Stimulated activated effector memory CD8-positive, alpha-beta T cell treated with anti-CD3 and anti-CD28 coated beads, Interleukin-12 subunit alpha, Interleukin-12 subunit beta, amount 100 ng/mL, for 72 hours (primary cell): ENCODE measurements around the gene TBC1D22A.

ENCODE experiments used
- ATAC-seq: fragments of 150-1000 bp; cut with Tn5 transposase; 2 replicates; pipeline ENCODE4 v1.10.0; 2021
- DNase-seq, 2 donors: peaks; one replicate each; pipeline ENCODE4 v3.0.0; 2021 to 2022; ENCODE audit warnings: low spot score in 2 of 2
- H3K27ac Mint-ChIP-seq: one replicate; pipeline ENCODE4 v1.8.0; 2022; ENCODE audit warnings: mild to moderate bottlenecking, mixed read lengths
- H3K36me3 Mint-ChIP-seq: one replicate; pipeline ENCODE4 v1.8.0; 2022; ENCODE audit warnings: mild to moderate bottlenecking, mixed read lengths
- H3K4me1 Mint-ChIP-seq: one replicate; pipeline ENCODE4 v1.8.0; 2022; ENCODE audit warnings: mixed read lengths
- H3K4me3 Mint-ChIP-seq: one replicate; pipeline ENCODE4 v1.8.0; 2022; ENCODE audit warnings: mild to moderate bottlenecking, mixed read lengths
- H3K9me3 Mint-ChIP-seq: one replicate; pipeline ENCODE4 v1.8.0; 2022; ENCODE audit warnings: mixed read lengths

TBC1D22A gene

DNA sequence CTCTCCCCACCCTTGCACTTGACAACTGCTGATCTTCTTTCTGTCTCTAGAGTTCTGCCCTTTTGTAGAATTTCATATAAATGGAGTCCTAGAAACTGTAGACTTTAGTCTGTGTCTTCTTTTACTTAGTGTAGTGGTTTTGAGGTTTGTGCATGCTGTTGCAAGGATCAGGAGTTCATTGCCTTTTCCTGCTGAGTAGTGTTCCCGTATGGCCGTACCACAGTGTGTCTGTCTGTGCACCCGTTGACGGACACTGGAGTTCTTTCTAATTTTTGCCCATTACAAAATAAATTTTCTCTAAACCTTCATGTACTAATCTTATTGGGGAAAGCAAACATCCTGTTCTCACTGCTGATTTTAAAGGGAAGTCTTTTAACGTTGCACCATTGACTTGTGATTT lies 138.1 kb downstream of the TBC1D22A start:
- peaks cover 34% of the 10 kb centered on the region for H3K4me1 Mint-ChIP-seq
- peaks cover 71% of the 10 kb centered on the region for H3K36me3 Mint-ChIP-seq
- no peaks in the 10 kb centered on the region for H3K9me3 Mint-ChIP-seq
- ATAC-seq (no peak), DNase-seq (no peak)
- H3K27ac Mint-ChIP-seq = no peak overlapping the region
- no peak overlapping the region for H3K4me3 Mint-ChIP-seq

DNA sequence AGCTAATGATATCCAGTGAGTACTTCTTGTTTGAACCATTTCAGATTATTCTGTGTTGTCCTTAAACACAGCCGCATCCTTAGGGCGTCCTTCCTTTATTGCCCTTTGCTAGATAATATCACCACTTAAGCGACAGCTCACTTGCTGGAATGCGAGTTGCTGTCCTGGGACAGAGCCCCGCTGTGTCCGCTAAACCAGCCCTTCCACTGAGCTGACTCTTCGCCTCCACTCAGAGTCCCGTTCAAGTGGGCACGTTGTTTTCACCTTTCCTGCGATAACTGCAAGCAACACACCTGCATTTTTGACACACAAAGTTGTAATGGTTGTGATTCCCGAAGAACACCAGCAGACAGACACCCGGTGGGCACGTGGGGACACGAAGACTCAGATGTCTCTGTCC lies 140.0 kb downstream of the TBC1D22A start:
- peak overlapping the region; percentile 14 for H3K27ac Mint-ChIP-seq
- no peak for DNase-seq
- peaks cover 36% of the 10 kb centered on the region for H3K4me1 Mint-ChIP-seq
- ATAC-seq = no peak
- no peak overlapping the region for H3K4me3 Mint-ChIP-seq
- H3K36me3 Mint-ChIP-seq = peaks cover 64% of the 10 kb centered on the region
- H3K9me3 Mint-ChIP-seq = no peaks in the 10 kb centered on the region

DNA sequence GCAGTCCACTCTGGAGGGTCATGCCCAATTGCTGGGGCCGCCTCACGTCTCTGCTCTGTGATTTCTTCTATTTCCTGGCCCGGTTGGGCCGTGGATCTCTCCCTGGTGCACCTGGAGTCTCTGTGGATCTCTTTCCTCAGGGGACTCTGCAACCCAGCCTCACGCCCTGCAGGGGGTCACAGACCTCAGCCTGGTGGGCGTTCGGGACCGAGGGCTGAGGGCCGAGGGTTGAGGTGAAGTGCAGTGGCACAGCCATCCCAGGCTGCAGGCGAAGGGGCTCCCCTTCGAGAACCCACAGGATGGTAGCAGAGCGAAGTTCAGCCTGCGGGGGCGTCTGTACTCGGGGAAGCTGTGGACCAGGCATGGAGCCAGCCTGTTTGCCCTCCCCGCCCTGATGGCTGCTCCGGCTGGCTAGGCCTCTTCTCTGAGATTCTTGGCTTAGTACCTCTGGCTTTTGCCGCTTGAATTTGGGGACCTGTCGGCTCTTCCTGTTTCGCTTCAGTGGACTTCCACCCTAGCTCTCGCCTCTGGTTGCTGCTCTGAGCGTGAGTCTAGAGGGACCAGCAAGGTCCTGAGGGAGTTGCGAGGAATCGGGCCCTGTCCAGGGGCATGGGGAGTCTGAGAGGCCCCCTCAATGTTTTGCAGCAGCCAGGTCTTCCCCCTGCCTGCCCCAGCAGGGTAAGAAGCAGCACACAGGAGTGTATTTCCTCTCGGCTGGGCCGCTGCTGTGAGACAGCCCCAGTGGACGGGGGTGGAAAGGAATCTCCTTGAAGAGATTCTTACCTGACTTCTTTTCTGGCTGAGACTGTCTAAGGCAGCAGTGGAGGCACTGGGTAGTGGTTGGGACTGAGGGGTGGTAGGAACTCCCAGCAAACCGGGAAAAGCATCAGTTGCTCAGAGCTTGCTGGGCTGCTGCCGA lies 140.8 kb downstream of the TBC1D22A start:
- no peak for ATAC-seq
- Mint-ChIP-seq H3K4me1 (peaks cover 40% of the 10 kb centered on the region), H3K36me3 (peaks cover 57% of the 10 kb centered on the region), H3K9me3 (no peaks in the 10 kb centered on the region), H3K27ac (peak overlapping the region; percentile 14), H3K4me3 (no peak overlapping the region)
- no peak for DNase-seq

DNA sequence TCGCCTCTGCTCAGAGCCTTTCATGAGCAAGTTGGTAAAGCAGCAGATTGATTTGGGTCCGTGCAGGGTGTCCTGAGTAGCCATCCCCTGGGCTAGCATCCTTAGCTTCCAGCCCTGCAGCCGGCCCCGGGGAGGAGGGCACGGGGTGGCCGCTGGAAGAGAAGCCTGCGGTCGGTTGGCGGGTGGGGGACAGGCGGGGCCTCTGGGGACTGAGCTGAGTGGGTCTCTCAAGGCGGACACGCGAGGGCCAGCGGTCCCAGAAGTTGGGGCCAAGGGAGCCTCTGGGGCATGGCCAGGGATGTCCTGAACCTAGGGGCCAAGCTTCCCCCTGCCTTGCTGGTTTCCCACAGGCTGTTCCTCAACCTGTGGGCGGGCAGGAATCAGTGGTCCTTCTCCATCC lies 143.0 kb downstream of the TBC1D22A start:
- Mint-ChIP-seq H3K36me3 (peaks cover 55% of the 10 kb centered on the region), H3K9me3 (no peaks in the 10 kb centered on the region)
- ATAC-seq = no peak

DNA sequence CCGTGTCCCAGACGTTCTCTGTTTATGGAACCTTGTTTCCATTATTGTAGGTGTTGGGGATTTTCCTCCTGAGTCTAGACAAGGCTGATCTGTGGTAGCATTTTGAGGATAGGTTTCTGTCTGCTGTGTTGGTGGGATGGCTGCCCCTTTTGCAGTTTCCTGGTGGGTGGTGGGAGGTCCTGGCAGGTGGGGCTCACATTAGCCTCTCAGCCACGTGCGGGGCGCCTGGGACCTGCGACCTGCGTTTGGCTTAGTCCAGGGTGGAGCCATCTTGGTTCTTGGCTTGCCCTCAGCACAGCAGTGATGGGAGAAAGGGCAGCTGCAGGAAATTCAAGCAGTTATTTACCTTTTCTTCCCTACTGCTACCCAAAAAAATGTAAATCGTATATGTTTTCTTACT lies 143.4 kb downstream of the TBC1D22A start:
- H3K4me1 Mint-ChIP-seq = peaks cover 39% of the 10 kb centered on the region
- peaks cover 57% of the 10 kb centered on the region for H3K36me3 Mint-ChIP-seq
- no peak for DNase-seq
- no peak for ATAC-seq
- no peak overlapping the region for H3K4me3 Mint-ChIP-seq
- H3K9me3 Mint-ChIP-seq = no peaks in the 10 kb centered on the region
- no peak overlapping the region for H3K27ac Mint-ChIP-seq

More for the DNA sequence above, 143.0 kb downstream of the TBC1D22A start:
- Mint-ChIP-seq H3K27ac (no peak overlapping the region), H3K4me3 (no peak overlapping the region), H3K4me1 (peaks cover 37% of the 10 kb centered on the region)
- no peak for DNase-seq

DNA sequence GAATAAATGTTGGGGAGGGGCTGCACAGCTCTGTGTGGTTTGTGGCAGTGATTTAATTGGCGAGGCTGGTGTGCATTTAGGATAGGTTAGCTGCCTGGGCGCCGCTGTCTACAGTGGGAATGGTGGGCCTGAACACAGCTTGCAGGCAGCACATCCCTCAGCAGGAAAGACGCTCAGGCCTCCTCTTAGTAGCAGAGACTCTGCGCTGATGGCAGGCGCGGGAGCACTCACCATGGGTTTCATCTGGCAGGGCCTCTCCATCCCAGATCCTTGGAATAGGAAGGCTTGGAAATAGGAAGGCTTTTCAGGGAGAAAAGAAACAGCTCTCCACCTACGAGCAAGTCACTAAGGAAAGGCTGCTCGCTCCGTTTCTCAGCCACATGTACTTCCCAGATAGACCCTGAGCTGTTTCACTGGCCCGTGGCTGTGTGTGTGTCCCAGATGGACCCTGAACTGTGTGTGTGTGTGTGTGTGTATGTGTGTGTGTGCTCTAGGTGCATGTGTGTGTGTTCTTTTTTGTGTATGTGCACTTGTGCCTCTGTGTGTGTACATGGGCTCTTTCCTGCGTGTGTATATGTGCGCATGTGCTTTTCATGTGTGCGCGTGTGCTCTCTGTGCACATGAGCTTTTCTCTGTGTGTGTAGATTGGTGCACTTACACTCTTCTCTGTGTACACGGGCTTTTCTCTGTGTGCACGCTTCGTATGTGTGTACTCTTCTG lies 144.0 kb downstream of the TBC1D22A start:
- Mint-ChIP-seq H3K9me3 (no peaks in the 10 kb centered on the region), H3K4me1 (peaks cover 42% of the 10 kb centered on the region), H3K36me3 (peaks cover 58% of the 10 kb centered on the region), H3K27ac (no peak overlapping the region), H3K4me3 (no peak overlapping the region)
- DNase-seq = no peak
- ATAC-seq = no peak

DNA sequence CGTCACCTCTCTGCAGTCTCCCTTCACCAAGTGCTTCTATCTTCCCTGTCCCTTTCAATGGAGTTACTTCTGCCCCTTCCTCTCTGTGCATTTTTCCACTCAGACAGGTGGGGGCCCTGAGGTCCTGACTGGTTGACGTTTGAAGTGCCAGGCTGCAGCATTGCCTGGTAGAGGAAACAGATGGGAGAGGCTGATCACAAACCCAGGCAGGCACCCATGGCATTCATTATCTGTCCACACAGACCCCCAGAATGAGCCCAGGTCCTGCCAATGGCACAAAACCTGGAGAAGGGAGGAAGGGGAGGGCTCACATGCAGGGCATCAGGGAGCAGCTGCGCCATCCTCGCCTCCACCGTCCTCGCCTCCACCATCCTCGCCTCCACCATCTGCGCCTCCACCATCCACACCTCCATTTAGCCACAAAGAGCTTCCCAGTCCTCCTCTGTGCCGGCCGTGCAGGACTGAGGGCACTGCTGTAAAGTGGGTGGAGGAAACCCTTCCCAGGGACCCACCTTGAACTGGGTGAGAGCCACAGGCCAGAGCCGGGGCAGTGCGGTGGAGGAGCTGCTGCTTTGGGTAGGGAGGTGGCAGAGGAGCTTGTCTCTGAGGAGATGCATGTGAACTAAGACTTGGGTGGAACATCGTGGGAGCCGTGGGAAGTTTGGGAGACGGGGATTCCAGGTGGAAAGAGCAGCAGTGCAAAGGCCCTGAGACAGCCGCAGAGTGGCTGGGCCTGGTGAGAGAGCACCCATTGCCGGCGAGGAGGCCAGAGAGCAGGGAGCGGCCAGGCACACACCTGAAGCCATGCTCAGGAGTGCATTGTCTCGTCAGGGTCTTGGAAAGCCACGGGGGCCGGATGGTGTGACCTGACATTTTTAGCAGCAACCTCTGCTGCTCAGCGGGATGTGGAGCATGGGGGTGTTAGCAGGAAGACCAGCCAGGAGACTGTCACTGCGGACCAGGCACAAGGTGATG lies 145.1 kb downstream of the TBC1D22A start:
- H3K9me3 Mint-ChIP-seq = no peaks in the 10 kb centered on the region
- peaks cover 60% of the 10 kb centered on the region for H3K36me3 Mint-ChIP-seq
- peaks cover 42% of the 10 kb centered on the region for H3K4me1 Mint-ChIP-seq
- DNase-seq (no peak), ATAC-seq (no peak)
- H3K27ac Mint-ChIP-seq = peak overlapping the region; percentile 67
- H3K4me3 Mint-ChIP-seq = no peak overlapping the region

DNA sequence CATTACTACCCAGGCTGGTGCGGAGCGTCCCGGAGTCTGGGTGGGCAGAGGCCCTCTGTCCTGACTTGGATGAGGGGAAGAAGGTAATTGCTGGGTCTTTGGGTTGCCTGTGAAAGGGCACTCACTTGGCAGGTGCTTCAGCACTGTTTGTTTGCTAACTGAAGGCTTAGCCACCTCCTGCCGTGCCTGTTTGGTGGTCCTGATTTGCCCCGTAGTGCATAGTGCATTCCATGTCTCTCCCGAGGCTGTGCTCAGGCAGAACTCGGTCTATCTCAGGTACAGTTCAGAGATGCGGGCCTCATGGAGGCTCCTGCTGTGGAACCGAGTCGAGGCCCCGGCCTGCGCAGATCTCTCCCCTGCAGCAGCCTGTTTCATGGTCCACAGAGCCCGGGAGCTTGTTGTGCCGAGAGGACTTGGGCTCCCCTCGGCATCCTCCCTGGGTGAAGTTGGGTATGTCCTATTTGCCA lies 146.2 kb downstream of the TBC1D22A start:
- Mint-ChIP-seq H3K4me3 (no peak overlapping the region), H3K27ac (peak overlapping the region; percentile 67)

DNA sequence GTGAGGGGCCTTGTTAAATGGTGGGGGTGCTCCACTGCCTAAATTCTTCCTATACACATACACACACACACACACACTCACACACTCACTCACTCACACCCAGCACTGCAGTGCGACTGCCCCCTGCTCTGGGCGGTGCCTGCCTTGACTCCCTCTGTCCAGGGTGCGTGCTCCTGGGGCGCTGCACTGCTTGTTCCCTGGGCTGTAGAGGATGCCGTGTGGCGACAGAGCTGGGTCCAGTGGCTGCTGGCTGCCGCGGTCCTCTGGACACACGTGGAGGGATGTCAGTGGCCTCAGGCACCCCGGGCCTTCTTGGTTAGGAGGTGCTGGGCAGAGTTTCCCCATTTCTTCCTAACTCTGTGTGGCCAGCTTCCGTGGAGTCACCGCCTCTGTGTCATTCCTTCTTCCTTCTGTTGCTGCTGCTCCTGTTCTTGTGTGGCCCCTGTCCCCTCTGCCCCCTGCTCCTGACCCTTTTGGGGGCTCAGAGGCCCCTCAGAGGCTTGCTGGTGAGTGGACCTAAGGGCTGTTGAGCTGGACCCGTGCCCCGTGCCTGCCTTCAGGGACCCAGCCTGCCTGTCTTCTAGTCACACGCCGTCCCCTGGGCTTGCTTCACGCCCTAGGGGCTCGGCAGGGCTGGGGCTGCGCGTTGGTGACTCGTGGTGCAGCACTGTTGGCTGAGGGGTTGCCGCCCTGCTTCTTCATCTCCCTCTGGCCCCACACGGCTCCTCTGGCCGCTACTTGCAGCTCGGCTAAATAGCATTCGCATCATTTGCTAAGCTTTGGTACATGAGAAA lies 147.0 kb downstream of the TBC1D22A start:
- ATAC-seq = no peak
- no peak for DNase-seq
- peak overlapping the region; percentile 88 for H3K27ac Mint-ChIP-seq
- no peak overlapping the region for H3K4me3 Mint-ChIP-seq
- peaks cover 63% of the 10 kb centered on the region for H3K36me3 Mint-ChIP-seq
- H3K4me1 Mint-ChIP-seq = peaks cover 43% of the 10 kb centered on the region
- no peaks in the 10 kb centered on the region for H3K9me3 Mint-ChIP-seq

More for the DNA sequence above, 146.2 kb downstream of the TBC1D22A start:
- H3K4me1 Mint-ChIP-seq = peaks cover 42% of the 10 kb centered on the region
- no peak for DNase-seq
- peaks cover 63% of the 10 kb centered on the region for H3K36me3 Mint-ChIP-seq
- ATAC-seq = no peak
- H3K9me3 Mint-ChIP-seq = no peaks in the 10 kb centered on the region

DNA sequence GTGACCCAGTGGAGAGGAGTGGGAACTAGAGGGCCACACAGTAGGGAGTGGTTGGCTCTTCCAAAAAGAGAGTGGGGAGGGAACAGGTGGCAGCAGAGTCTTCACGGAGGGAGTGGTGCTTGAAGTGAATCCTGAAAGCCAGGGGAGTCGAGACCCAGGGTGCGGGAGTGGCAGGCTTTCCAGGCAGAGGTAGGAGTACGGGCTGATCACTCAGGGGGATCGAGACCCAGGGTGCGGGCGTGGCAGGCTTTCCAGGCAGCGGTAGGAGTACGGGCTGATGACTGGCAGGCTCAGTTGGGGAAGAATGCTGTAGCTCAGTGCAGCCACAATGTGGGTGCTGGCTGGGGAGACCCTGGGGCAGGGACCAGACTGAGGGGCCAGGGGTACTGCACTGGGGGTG lies 148.2 kb downstream of the TBC1D22A start:
- no peak for ATAC-seq
- Mint-ChIP-seq H3K36me3 (peaks cover 69% of the 10 kb centered on the region), H3K27ac (peak overlapping the region; percentile 88), H3K4me3 (no peak overlapping the region), H3K4me1 (peaks cover 49% of the 10 kb centered on the region), H3K9me3 (no peaks in the 10 kb centered on the region)
- DNase-seq = no peak

DNA sequence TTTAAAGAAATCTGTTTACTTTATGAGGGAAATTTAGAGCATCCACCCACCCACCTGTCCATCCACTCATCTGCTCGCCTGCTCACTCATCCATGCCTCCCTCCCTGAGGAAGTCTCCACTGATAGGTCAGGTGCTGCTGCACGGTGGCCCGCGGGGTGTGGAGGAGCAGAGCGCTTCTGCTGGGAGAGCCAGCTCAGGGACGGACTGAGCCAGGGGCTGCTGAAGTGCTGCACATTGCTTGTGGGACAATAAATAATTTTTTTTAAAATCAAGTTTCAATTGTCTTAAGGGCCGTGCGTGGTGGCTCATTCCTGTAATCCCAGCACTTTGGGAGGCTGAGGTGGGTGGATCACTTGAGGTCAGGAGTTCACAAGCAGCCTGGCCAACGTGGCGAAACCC lies 148.9 kb downstream of the TBC1D22A start:
- no peak for ATAC-seq
- peaks cover 51% of the 10 kb centered on the region for H3K4me1 Mint-ChIP-seq
- H3K9me3 Mint-ChIP-seq = no peaks in the 10 kb centered on the region
- H3K36me3 Mint-ChIP-seq = peaks cover 75% of the 10 kb centered on the region
- no peak for DNase-seq
- no peak overlapping the region for H3K4me3 Mint-ChIP-seq
- H3K27ac Mint-ChIP-seq = peak overlapping the region; percentile 88

DNA sequence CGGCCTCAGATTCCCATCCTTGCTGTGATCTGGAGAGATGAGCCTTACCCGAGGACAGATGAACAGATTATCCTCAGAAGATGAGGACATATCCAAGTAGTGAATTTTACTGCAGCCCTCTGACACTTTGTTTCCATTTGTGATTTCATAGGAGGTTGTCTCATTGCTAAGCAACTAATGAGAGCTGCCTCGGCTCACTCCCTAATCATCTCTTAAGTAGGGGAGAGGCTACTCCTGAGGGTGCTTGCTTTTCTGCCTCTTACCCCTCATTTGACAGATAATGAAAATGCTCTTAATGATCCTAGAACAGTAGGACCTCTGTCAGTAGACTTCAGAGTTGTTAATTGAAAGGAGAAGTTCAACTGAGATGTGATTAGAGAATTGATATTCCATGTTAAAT lies 150.9 kb downstream of the TBC1D22A start:
- H3K4me1 Mint-ChIP-seq = peaks cover 49% of the 10 kb centered on the region
- H3K9me3 Mint-ChIP-seq = no peaks in the 10 kb centered on the region
- H3K36me3 Mint-ChIP-seq = peaks cover 83% of the 10 kb centered on the region
- H3K4me3 Mint-ChIP-seq = no peak overlapping the region
- no peak for ATAC-seq
- no peak for DNase-seq
- peak overlapping the region; percentile 83 for H3K27ac Mint-ChIP-seq

DNA sequence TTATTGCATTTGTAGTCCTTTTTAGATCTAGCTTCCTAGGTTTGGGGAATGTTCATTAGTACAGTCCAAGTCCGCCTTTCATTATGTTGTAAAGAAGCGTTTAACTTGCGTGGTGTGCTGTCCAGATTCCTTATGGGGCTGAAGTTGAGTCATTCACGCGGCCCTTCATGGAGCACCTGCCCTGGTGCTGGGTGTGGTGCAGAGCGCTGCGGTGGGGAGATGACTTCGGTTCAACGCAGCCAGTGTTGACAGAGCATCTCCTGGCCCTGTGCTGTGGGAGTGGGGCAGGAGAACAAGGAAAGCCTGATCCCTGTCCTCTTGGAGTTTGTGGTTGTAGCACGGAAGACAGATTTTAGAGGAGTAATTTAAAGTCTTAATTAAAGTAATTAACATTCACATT lies 152.0 kb downstream of the TBC1D22A start:
- H3K9me3 Mint-ChIP-seq = no peaks in the 10 kb centered on the region
- peaks cover 49% of the 10 kb centered on the region for H3K4me1 Mint-ChIP-seq
- H3K4me3 Mint-ChIP-seq = no peak overlapping the region
- DNase-seq (no peak), ATAC-seq (no peak)
- peaks cover 92% of the 10 kb centered on the region for H3K36me3 Mint-ChIP-seq
- peak overlapping the region; percentile 83 for H3K27ac Mint-ChIP-seq
